HG02610 (cell line): ENCODE data around the gene TPSAB1.
"Not testable (repeated sequence)": the region's sequence is repeated elsewhere in the genome, so short reads cannot be mapped to it uniquely, and the experiment has no call there.

Source experiments
- ATAC-seq: cut with Tn5 transposase; IDR thresholded peaks from one replicate; pipeline ENCODE4 v1.9.1; 2021; ENCODE audit warnings: mild to moderate bottlenecking, moderate library complexity; ENCODE audit not compliant: unreplicated experiment

TPSAB1 gene

DNA sequence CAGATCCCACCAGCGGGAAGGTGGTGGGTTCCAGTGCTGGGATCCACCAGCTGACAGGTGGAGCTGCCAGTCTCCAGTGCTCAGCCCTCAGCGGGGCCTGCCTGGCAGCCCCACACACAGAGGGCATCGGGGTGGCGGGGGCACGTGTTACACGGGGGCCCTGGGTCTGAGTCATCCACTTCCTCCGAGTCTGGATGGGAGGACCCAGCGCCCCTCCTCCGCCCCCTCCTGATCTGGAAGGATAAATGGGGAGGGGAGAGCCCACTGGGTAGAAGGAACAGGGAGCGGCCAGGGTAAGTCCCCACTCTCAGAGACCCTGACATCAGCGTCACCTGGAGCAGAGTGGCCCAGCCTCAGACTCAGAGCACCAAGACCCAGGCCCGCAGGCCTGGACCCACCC is at the start of gene TPSAB1:
TPSAB1 (plus strand) TSS at position 270 of the 400 bp plus-strand sequence. CDS start 234 bp downstream, outside the sequence.
- not testable (repeated sequence) for ATAC-seq

DNA sequence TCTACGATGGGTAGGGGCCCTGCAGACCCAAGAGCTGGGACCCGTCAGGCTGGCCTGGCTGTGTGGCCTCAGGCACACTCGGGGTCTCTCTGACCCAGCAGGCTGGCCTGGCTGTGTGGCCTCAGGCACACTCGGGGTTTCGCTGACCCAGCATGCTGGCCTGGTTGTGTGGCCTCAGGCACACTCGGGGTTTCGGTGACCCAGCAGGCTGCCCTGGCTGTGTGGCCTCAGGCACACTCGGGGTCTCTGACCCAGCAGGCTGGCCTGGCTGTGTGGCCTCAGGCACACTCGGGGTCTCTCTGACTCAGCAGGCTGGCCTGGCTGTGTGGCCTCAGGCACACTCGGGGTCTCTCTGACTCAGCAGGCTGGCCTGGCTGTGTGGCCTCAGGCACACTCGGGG is 49.7 kb upstream of the TPSAB1 start:
- ATAC-seq = not testable (repeated sequence)

DNA sequence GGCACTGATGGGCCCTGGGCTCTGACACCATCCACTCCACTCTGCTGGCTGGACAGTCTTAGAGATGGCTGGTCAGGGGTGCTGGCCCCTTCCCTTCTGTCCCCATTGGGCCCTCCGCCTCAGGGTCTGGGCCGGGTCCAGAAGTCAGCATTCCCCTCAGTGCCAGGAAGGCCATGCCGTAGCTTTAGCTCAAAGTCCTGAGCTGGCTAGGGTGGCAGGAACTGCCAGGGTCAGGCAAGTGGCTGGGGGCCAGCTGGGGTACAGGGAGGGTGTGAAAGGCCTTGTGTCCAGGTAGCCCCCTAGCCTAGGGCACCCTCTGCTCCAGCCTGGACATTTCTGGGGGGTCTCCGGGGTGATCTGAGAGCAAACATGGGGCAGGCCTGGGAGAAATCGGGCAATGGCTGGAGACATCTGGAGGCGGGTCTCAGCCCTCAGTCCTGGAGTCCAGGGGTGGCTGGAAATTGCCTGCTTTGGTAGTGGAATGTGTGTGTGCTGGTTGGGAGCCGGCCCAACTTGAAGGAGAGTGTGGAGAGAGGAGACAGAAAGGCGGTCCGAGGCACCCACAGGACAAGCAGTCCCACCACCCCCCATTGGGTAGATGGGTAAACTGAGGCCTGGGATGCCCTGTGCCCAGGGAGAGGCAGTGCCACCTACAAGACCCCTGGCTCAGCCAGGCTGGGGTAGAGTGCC is 48.0 kb upstream of the TPSAB1 start:
- ATAC-seq = no peak

DNA sequence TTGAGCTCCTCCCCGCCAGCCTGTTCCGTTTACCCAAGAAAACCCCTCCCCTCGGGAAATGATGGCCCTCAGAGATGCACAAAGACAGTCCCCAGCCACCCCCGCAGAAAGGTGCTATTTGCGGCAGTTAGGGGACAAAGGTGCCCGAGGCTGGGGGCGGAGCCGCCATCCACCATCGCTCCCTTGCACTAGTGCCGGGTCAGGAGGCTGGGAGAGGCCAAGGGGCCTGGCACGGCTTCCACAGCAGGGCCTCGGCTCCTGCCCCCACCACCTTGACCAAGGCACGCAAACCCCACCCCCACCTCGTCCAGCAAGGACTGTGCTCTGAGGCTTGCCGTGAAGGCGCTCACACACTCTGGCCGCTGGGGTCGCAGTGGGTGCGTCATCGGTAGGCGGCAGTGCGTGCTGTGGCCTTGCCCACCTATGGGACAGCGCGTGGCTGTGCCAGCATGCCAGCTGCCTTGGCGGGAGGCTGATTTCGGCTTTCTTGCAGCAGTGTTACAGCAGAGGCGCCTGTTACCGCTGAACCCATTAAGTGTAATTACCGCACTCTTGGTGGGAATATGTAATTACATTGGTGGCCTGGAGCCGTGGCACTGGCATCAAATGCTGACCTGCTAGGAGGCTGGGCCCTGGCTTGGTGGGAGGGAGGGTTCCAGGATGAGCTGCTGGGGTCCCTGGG is 47.2 kb upstream of the TPSAB1 start:
- no peak for ATAC-seq

DNA sequence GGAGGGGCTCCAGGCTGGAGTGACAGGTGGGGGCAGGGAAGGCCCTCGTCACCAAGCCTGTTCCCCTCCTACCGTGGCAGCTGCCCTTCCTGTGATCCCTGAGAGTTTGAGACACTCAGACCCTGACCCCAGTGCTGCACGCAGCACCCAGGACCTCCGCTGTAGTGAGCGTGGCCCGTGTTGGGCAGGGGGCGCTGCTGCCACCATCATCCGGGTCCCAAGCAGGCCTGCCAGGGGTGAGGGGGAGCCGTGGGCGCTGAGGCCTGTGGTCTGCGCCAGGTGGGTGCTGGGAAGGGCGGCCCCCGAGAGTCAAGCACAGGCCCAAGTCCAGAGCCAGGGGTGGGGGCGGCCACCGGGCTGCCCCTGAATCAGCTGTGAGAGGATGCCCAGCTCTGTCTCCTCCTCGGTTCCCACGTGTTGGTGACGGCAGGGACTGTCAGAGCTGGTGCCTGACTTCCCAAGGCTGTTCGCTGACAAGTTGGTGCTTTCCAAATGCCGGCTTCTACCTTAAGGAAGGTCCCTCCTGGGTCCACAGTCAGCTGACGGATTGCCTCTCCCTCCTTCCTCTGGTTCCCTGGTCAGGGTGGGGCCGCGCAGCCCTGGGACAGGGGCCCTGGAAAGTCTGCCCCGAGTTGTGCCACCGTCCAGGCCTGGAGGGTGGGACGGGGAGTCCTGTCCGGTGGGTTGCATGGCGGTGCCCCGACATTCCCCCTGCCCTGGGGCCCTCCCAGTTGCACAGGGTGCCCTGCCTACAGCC is 46.5 kb upstream of the TPSAB1 start:
- ATAC-seq = no peak

DNA sequence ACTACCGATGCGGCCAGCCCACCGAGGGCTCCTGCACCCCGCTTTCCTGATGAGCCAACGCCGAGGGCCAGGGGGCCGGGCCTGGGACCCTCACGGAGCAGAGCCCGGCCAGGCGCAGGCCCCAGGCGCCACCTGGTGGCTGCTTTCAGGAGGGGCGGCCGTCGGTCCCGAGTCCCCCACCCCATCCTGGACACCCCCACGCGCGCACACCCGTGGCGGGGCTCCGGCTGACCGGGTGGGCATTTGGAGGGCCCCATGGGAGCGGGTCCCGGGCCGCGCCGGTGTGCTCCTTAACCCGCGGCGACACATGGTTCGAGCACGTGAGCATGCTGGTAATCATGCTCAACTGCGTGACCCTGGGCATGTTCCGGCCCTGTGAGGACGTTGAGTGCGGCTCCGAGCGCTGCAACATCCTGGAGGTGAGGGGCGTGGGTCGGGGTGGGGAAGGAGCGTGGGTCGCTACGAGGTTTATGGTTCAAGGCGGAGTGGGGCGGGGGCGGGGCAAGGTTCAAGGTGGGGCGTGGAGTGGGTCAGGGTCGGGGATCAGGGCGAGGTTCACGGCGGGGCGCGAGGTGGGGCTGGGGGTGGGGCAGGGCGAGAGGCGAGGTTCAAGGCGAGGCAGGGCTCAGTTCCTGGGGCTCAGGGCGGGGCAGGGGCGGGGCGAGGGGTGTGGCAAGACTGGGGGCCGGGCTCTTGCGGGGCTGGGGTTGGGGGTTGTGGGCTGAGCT is 45.7 kb upstream of the TPSAB1 start:
- no peak for ATAC-seq

DNA sequence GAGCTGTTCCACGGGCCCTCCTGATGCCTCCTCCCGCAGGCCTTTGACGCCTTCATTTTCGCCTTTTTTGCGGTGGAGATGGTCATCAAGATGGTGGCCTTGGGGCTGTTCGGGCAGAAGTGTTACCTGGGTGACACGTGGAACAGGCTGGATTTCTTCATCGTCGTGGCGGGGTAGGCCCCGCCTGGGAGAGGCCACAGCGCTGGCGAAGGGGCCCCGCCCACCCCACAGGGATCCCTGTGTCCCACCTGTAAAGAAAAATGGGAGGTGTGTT is 45.2 kb upstream of the TPSAB1 start:
- no peak for ATAC-seq

DNA sequence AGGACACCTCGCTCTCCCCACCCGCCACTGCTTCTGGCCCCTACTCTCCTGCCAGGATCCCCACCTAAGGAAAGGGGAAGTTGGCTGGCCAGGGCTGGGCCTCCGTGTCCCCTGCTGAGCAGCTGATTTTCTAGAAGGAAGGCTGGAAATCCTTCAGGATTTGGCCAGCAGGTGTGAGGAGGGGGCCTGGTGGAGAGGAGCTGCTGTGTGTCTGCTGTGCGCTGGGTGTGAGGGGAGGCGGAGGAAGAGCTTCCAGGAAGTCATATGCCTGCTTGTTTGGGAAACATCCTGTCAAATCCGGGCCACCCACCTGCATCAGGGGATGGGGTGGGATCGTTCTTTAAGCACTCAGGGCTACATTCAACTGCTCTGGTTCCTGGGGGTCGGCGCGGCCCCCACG is 44.0 kb upstream of the TPSAB1 start:
- ATAC-seq = no peak

DNA sequence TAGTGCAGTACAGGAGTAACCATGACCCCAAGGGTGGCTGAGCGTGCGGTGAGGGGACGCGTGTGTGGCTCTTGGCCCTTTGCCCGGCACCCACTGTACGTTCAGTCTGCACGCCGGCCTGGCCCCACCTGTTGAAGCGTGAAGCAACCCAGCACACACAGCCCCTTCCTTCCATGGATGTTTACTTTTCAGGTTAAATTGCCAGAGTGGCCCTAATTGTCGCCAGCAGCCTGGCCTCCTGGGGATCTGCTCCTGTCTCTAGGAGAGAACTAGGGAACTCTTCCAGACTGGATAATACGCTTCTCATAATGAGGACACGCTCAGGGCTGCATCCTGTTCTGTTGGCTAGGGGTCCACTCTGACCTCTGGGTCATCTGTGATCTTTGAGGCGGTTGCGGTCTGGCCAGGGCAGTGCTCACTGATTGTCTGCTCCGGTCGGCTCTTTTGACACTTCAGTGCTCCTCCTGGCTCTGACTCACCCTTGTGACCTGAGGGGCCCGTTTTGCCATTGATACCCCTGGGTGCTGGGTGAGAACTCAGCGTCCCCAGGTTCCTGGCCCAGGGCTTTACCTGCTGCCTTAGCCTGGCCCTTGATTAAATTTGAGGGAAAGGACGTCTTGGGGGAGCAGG is 43.2 kb upstream of the TPSAB1 start:
- ATAC-seq = no peak

DNA sequence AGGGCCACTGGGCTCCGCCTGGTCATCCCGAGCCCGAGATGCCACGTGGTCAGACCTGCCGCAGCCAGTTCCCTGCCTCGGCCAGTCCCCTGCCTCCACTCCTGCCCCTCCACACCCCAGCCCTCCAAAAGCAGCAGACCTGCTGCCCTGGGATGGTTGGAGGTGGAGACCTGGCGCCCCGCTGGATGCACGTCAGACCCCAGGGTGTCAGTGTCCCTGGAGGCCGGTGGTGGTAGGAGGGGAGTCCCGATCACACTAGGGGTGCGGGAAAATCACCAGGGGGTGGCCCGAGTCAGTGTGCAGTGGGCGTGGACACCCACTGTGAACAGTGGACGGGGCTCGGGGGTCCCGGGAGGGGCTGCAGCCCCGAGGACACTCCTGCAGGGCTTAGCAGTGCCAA is 42.3 kb upstream of the TPSAB1 start:
- no peak for ATAC-seq

DNA sequence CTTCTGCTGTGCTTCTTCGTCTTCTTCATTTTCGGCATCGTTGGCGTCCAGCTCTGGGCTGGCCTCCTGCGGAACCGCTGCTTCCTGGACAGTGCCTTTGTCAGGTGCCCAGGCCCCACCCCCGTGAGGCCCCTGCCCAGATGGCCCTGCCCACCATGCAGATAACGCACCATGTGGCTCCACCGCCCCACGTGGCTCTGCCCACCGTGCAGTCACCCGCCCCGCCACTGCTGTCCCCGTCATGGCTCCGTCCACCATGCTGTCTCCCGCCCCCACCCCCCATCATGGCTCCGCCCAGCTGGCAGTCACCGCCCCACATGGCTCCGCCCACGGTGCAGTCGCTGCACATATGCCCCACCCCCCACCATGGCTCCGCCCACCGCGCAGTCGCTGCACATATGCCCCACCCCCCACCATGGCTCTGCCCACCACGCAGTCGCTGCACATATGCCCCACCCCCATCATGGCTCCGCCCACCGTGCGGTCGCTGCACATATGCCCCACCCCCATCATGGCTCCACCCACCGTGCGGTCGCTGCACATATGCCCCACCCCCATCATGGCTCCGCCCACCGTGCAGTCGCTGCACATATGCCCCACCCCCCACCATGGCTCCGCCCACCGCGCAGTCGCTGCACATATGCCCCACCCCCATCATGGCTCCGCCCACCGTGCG is 41.7 kb upstream of the TPSAB1 start:
- not testable (repeated sequence) for ATAC-seq

DNA sequence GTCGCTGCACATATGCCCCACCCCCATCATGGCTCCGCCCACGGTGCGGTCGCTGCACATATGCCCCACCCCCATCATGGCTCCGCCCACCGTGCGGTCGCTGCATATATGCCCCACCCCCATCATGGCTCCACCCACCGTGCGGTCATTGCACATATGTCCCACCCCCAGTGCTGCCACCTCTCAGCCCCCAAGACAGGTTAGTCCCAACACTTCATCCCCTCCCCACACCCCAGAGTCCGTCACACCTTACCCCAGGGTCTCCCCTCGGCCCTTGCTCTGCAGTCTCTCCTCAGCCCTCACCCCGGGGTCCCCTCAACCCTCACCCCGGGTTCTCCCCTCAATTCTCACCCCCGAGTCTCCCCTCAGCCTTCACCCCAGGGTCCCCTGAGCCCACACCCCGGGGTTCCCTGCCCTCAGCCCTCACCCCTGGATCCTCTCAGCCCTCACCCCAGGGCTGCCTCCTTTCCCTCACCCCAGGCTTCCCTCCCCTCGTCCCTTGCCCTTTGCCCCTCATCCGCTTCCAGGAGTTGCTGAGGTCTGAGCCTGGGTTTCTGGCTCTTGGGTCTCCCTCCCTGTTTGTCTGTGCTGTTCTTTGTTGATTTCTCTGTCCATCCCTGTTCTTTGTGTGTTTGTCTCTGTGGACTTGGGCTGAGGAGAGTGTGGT is 41.0 kb upstream of the TPSAB1 start:
- no peak for ATAC-seq

DNA sequence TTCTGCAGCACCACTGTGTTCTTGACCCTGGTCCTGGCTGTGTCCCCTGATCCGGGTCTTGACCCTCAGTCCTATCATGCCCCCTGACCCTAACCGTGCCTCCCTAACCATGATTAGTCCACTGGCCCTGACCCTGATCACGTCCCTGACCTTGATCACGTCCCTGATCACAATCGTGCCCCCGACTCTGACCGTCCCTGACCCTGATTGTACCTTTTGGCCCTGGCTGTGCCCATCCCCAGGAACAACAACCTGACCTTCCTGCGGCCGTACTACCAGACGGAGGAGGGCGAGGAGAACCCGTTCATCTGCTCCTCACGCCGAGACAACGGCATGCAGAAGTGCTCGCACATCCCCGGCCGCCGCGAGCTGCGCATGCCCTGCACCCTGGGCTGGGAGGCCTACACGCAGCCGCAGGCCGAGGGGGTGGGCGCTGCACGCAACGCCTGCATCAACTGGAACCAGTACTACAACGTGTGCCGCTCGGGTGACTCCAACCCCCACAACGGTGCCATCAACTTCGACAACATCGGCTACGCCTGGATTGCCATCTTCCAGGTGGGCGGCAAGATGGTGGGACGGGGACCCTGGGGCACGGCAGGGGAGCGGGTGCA is 40.4 kb upstream of the TPSAB1 start:
- ATAC-seq = no peak

DNA sequence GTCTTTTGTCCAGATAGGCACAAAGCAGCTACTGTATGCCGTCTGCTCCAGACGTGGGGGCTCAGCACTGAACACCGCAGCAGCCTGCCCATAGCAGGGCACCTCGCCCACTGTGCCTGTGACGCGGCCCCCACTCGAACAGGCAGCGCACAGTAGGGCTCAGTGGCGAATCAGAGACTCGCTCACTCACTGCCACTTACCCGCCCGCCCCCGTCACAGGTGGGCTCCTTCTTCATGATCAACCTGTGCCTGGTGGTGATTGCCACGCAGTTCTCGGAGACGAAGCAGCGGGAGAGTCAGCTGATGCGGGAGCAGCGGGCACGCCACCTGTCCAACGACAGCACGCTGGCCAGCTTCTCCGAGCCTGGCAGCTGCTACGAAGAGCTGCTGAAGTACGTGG is 39.1 kb upstream of the TPSAB1 start:
- ATAC-seq = no peak

DNA sequence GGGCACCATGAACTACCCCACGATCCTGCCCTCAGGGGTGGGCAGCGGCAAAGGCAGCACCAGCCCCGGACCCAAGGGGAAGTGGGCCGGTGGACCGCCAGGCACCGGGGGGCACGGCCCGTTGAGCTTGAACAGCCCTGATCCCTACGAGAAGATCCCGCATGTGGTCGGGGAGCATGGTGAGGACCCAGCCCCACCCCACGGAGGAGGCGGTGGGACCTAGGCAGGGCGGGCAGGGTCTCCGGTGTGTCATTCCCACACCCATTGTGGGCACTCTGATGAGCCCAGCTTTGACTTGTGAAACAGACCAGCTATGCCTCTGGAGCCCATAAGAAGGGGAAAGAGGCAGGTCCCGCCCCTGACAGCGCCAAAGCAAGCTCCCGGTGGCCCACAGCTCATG is 38.2 kb upstream of the TPSAB1 start:
- no peak for ATAC-seq

DNA sequence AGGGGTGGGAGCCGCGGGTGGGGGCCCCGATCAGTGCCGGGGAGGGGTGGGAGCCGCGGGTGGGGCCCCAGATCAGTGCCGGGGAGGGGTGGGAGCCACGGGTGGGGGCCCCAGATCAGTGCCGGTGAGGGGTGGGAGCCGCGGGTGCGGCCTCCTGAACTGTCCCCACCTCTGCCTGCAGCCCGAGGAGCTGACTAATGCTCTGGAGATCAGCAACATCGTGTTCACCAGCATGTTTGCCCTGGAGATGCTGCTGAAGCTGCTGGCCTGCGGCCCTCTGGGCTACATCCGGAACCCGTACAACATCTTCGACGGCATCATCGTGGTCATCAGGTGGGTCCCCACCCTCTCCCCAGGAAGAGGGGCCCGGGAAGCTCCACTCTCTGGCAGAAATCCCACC is 35.6 kb upstream of the TPSAB1 start:
- ATAC-seq = no peak

DNA sequence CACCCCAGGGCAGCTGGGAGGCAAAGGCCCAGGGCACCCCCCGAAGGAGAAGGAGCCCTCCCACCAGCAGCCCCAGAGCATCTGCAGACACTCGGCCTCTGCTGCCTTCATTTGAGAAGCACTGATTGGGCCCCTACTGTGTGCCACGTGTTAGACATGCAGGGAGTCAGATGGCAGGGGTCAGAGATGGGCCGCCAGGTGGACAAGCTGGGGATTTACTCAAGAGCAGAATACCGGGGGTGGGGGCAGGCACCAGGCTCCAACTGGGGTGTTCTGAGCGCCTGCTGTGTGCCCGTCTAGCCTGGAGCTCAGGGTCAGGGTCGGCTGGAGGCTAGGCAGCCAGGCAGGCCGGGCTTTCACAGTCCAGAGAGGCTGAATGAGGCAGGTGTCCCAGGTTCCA is 34.2 kb upstream of the TPSAB1 start:
- ATAC-seq = no peak

DNA sequence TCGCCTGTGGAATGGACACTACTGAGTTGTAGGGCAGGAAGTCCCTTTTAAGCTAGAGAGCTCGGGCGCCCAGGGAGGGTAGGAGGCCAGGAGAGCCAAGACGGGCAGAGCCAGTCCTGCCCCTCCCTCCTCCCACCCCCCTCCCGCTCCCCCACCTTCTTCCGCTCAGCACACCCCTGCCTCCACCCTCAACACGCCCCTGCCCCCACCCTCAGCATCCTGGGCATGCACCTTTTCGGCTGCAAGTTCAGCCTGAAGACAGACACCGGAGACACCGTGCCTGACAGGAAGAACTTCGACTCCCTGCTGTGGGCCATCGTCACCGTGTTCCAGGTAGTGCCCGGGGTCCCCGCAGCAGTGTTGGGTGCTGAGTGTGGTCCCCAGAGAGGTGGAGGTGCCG is 33.7 kb upstream of the TPSAB1 start:
- ATAC-seq = no peak

DNA sequence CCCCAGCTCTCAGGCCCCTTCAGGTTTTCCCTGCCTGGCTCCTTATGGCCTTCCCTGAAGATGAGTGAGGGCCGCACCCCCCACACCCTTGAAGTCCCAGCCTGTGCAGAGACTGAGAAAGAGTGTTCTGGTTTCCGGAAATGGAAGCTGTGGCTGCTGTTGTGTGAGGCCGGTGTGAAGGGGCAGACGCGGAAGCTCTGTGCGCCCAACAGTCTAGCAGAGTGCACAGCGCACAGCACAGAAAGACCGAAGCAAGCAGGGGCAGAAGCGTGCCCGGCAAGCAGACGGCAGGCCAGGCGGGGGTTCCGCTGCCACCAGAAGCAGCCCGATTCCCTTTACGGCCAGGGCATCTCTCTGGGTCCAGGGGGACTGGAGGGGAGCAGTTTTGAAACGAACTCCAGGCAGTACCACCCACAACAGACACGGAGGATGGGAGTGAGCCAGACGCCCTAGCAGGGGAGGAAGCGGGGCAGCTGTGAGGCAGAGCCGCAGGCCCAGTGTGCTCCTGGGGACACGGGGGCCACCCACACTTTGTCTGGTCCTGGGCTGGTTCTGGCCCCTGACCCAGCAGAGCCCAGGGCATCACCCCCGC is 32.2 kb upstream of the TPSAB1 start:
- ATAC-seq = no peak
